KMS-11 (cell line): ENCODE results near the gene ETFDH.

Source experiments
- H2AFZ ChIP-seq: fragments of 200-600 bp; sonication (generic); 2 replicates; pipeline ENCODE4 v1.6.1; 2016; ENCODE audit warnings: antibody characterized with exemption, mixed run types, low read depth
- H3K27ac ChIP-seq: fragments of 200-600 bp; sonication (generic); 2 replicates; pipeline ENCODE4 v1.6.1; 2016; ENCODE audit warnings: mild to moderate bottlenecking, mixed run types
- H3K27me3 ChIP-seq: fragments of 200-600 bp; sonication (generic); 2 replicates; pipeline ENCODE4 v1.6.1; 2017; ENCODE audit warnings: mild to moderate bottlenecking, low read depth, mixed run types, moderate library complexity; ENCODE audit not compliant: insufficient read depth
- H3K36me3 ChIP-seq: fragments of 200-600 bp; sonication (generic); 2 replicates; pipeline ENCODE4 v1.6.1; 2017; ENCODE audit warnings: mild to moderate bottlenecking, mixed run types; ENCODE audit not compliant: insufficient read depth
- H3K4me1 ChIP-seq: fragments of 200-600 bp; sonication (generic); 2 replicates; pipeline ENCODE4 v1.6.1; 2016; ENCODE audit warnings: mild to moderate bottlenecking, low read depth, mixed run types; ENCODE audit not compliant: poor library complexity, severe bottlenecking
- H3K4me2 ChIP-seq: fragments of 200-600 bp; sonication (generic); 2 replicates; pipeline ENCODE4 v1.7.0; 2016; ENCODE audit warnings: mild to moderate bottlenecking, mixed run types
- H3K4me3 ChIP-seq: fragments of 200-600 bp; sonication (generic); IDR thresholded peaks from 2 replicates; pipeline ENCODE4 v1.6.1; 2017; ENCODE audit warnings: low read depth, low read length, mixed read lengths; ENCODE audit not compliant: insufficient read depth
- H3K79me2 ChIP-seq: fragments of 200-600 bp; sonication (generic); 2 replicates; pipeline ENCODE4 v1.6.1; 2016; ENCODE audit warnings: low read depth, mixed run types; ENCODE audit not compliant: insufficient read depth
- H3K9ac ChIP-seq: fragments of 200-600 bp; sonication (generic); 2 replicates; pipeline ENCODE4 v1.6.1; 2016; ENCODE audit warnings: mild to moderate bottlenecking, mixed run types
- H4K20me1 ChIP-seq: fragments of 200-600 bp; sonication (generic); 2 replicates; pipeline ENCODE4 v1.6.1; 2016; ENCODE audit warnings: mild to moderate bottlenecking, mixed run types; ENCODE audit not compliant: insufficient read depth
- TF ChIP-seq, protein P1 (sequence below): fragments of 200-600 bp; sonication (generic); conservative IDR thresholded peaks from 2 replicates; pipeline ENCODE4 v1.6.1; 2017; ENCODE audit warnings: low read depth, mild to moderate bottlenecking, antibody characterized with exemption, low read length, moderate library complexity, mixed read lengths

ETFDH gene

DNA sequence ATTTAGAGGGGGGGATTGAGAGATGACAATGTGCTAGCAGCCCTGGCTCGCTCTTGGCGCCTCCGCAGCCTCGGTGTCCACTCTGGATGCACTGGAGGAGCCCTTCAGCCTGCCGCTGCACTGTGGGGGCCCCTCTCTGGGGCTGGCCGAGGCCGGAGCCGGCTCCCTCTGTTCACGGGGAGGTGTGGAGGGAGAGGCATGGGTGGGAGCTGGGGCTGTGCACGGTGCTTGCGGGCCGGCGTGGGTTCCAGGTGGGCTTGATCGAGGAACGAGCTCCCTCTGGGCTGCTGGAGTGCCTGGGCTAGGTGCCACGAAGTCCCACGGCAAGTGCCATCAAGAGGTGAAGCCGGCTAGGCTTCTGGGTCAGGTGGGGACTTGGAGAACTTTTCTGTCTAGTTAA is 7.3 kb upstream of the ETFDH start:
- Histone ChIP-seq H2AFZ (no peak overlapping the region), H3K36me3 (no peaks in the 10 kb centered on the region), H4K20me1 (no peaks in the 10 kb centered on the region; the same call in 1 of the 2 replicates), H3K27ac (no peak overlapping the region), H3K4me1 (peaks cover 18% of the 10 kb centered on the region), H3K27me3 (no peaks in the 10 kb centered on the region), H3K9ac (no peak overlapping the region), H3K79me2 (peaks cover 30% of the 10 kb centered on the region), H3K4me3 (no peak overlapping the region), H3K4me2 (no peak overlapping the region)
- TF ChIP-seq, protein P1, sequence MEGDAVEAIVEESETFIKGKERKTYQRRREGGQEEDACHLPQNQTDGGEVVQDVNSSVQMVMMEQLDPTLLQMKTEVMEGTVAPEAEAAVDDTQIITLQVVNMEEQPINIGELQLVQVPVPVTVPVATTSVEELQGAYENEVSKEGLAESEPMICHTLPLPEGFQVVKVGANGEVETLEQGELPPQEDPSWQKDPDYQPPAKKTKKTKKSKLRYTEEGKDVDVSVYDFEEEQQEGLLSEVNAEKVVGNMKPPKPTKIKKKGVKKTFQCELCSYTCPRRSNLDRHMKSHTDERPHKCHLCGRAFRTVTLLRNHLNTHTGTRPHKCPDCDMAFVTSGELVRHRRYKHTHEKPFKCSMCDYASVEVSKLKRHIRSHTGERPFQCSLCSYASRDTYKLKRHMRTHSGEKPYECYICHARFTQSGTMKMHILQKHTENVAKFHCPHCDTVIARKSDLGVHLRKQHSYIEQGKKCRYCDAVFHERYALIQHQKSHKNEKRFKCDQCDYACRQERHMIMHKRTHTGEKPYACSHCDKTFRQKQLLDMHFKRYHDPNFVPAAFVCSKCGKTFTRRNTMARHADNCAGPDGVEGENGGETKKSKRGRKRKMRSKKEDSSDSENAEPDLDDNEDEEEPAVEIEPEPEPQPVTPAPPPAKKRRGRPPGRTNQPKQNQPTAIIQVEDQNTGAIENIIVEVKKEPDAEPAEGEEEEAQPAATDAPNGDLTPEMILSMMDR = no peak

- Histone ChIP-seq H3K27me3 (no peaks in the 10 kb centered on the region), H3K4me1 (peaks cover 21% of the 10 kb centered on the region), H3K27ac (no peak overlapping the region), H3K9ac (no peak overlapping the region), H3K36me3 (no peaks in the 10 kb centered on the region), H2AFZ (no peak overlapping the region), H3K4me3 (no peak overlapping the region), H4K20me1 (no peaks in the 10 kb centered on the region; the same call in 1 of the 2 replicates), H3K4me2 (no peak overlapping the region), H3K79me2 (peaks cover 44% of the 10 kb centered on the region)
- TF ChIP-seq, protein P1 = no peak
These were observed 5.2 kb upstream of the ETFDH start for GRCh38 chr4:158666892-158667291.

DNA sequence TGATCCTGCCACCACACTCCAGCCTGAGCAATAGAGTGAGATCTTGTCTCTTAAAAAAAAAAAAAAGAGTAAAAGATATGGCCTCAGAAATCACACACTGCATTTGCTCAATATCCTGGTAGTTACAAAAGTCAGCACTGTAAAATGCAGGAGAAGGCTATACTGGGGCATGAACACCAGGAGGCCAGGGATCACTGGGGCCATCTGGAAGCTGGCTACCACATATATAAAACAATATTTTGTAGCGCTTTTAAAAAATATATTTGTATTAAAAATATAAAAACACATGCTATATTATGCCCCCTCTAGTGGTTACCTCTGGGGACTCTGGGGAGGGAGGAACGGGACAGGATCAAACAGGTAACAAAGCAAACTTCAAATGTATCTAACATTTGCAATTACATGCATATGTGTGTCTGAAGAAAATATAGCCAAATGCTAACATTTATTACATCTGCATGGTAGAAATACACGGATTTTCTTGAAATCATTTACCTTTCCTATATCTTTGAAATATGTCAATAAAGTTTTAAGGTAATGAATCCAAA is 4.4 kb upstream of the ETFDH start:
- H3K4me3 ChIP-seq = no peak overlapping the region
- H3K4me1 ChIP-seq = peaks cover 21% of the 10 kb centered on the region
- H3K36me3 ChIP-seq = no peaks in the 10 kb centered on the region
- no peaks in the 10 kb centered on the region; the same call in 1 of the 2 replicates for H4K20me1 ChIP-seq
- no peak overlapping the region for H2AFZ ChIP-seq
- H3K27me3 ChIP-seq = no peaks in the 10 kb centered on the region
- H3K9ac ChIP-seq = no peak overlapping the region
- TF ChIP-seq, protein P1 = peak; percentile 81
- H3K27ac ChIP-seq = no peak overlapping the region
- no peak overlapping the region for H3K4me2 ChIP-seq
- H3K79me2 ChIP-seq = peaks cover 44% of the 10 kb centered on the region

- H3K9ac ChIP-seq = no peak overlapping the region
- no peak overlapping the region for H3K27ac ChIP-seq
- peak overlapping the region; percentile 75; the same call in 1 of the 2 replicates for H3K4me2 ChIP-seq
- H3K36me3 ChIP-seq = no peaks in the 10 kb centered on the region
- no peak overlapping the region for H2AFZ ChIP-seq
- no peak overlapping the region for H3K4me3 ChIP-seq
- peaks cover 44% of the 10 kb centered on the region for H3K79me2 ChIP-seq
- H3K27me3 ChIP-seq = no peaks in the 10 kb centered on the region
- no peaks in the 10 kb centered on the region; the same call in 1 of the 2 replicates for H4K20me1 ChIP-seq
- peaks cover 33% of the 10 kb centered on the region for H3K4me1 ChIP-seq
- TF ChIP-seq, protein P1 = no peak
These were observed 2.8 kb upstream of the ETFDH start for GRCh38 chr4:158669310-158669709.
